Keratinocyte (primary cell): ENCODE data around the gene TUBB4B. TPM values are rescaled to one million over a fixed set of nuclear protein-coding genes. Genes with fewer than 3 reads are reported as not detected.

Experiments
- DNase-seq: peaks from one replicate; pipeline ENCODE4 v3.0.0-alpha.2; 2011; ENCODE audit warnings: low read depth, missing footprints, low spot score
- FAIRE-seq: peaks from 2 replicates; lab custom pipeline; 2011; peaks lifted over from hg19 to GRCh38; lab: Jason Lieb, UNC
- H2AFZ ChIP-seq: 2 replicates; pipeline ENCODE4 v1.6.0; 2012; ENCODE audit warnings: low read length, control low read depth, inconsistent platforms; ENCODE audit not compliant: control insufficient read depth
- H3K27ac ChIP-seq: 2 replicates; pipeline ENCODE4 v1.5.1; 2011; ENCODE audit warnings: low read length; ENCODE audit not compliant: control insufficient read depth, insufficient read depth
- H3K27me3 ChIP-seq: 3 replicates; pipeline ENCODE4 v1.6.0; 2011; ENCODE audit warnings: low read length; ENCODE audit not compliant: control insufficient read depth, insufficient read depth; ENCODE audit errors: extremely low read depth
- H3K36me3 ChIP-seq, 2 experiments: 2 replicates in 1 of 2; 3 replicates in 1 of 2; pipeline ENCODE4 v1.5.1; 2011; ENCODE audit warnings: low read length in 2 of 2, mild to moderate bottlenecking in 1 of 2; ENCODE audit not compliant: control insufficient read depth in 2 of 2, insufficient read depth in 2 of 2; ENCODE audit errors: extremely low read depth in 1 of 2
- H3K4me1 ChIP-seq: 3 replicates; pipeline ENCODE4 v1.5.1; 2011; ENCODE audit warnings: low read length; ENCODE audit not compliant: control insufficient read depth, insufficient read depth; ENCODE audit errors: extremely low read depth
- H3K4me2 ChIP-seq: 3 replicates; pipeline ENCODE4 v1.6.0; 2011; ENCODE audit warnings: low read depth, low read length; ENCODE audit not compliant: control insufficient read depth, insufficient read depth; ENCODE audit errors: extremely low read depth
- H3K4me3 ChIP-seq, 3 experiments: fragments of 200-600 bp in 1 of 3; sonication (generic) in 1 of 3; 2 replicates in 2 of 3; 3 replicates in 1 of 3; pipeline ENCODE4 v1.5.1; 2011 to 2016; ENCODE audit warnings: low read length in 3 of 3, mild to moderate bottlenecking in 3 of 3, control low read depth in 2 of 3, inconsistent platforms in 1 of 3, low read depth in 1 of 3, mixed read lengths in 1 of 3, mixed run types in 1 of 3, moderate library complexity in 1 of 3; ENCODE audit not compliant: control insufficient read depth in 2 of 3, insufficient read depth in 2 of 3; ENCODE audit errors: extremely low read depth in 1 of 3
- H3K79me2 ChIP-seq: 2 replicates; pipeline ENCODE4 v1.6.0; 2012; ENCODE audit warnings: low read length; ENCODE audit not compliant: control insufficient read depth, insufficient read depth
- H3K9ac ChIP-seq: 3 replicates; pipeline ENCODE4 v1.6.0; 2011; ENCODE audit warnings: low read length; ENCODE audit not compliant: control insufficient read depth, insufficient read depth; ENCODE audit errors: extremely low read depth
- H3K9me1 ChIP-seq: 3 replicates; pipeline ENCODE4 v1.6.0; 2011; ENCODE audit warnings: low read length; ENCODE audit not compliant: control insufficient read depth, insufficient read depth; ENCODE audit errors: extremely low read depth
- H3K9me3 ChIP-seq: 2 replicates; pipeline ENCODE4 v1.5.1; 2012; ENCODE audit warnings: low read depth, low read length; ENCODE audit not compliant: control insufficient read depth
- H4K20me1 ChIP-seq: 3 replicates; pipeline ENCODE4 v1.6.0; 2011; ENCODE audit warnings: low read length; ENCODE audit not compliant: control insufficient read depth, insufficient read depth; ENCODE audit errors: extremely low read depth
- EZH2 ChIP-seq: IDR thresholded peaks from one replicate; pipeline ENCODE4 v1.6.1; 2012; ENCODE audit warnings: inconsistent platforms, mild to moderate bottlenecking, low read length, moderate library complexity
- dilution Hi-C: fragments of 300-500 bp; cut with MboI; formaldehyde crosslinking; loops from one replicate; pipeline ENCODE4 v1.7.0; 2020; ENCODE audit warnings: low sequenced_read_pairs; ENCODE audit not compliant: extremely low pct_ligation_motif_present
- polyA plus RNA-seq, 5 experiments: library from polyadenylated mRNA; depleted of rRNA in 3 of 5; stranded (reverse) in 3 of 5; stranded (forward) in 1 of 5; unstranded in 1 of 5; fragments of >200 nt; gene quantifications; 1 replicate in 1 of 5; 2 replicates in 3 of 5; 3 replicates in 1 of 5; pipeline versions ENCODE4 v1.2.1 to v1.2.3, GENCODE V29; 2011 to 2012; ENCODE audit warnings: missing spikeins in 2 of 5, low read depth in 1 of 5, low replicate concordance in 1 of 5
- TF ChIP-seq, protein P1 (sequence below), 3 experiments: IDR thresholded peaks in 1 of 3; conservative IDR thresholded peaks in 1 of 3; optimal IDR thresholded peaks in 1 of 3; 2 replicates in 2 of 3; 3 replicates in 1 of 3; pipeline versions ENCODE3 to v1.5.1; 2011; ENCODE audit warnings: low read length in 3 of 3, mild to moderate bottlenecking in 3 of 3, moderate library complexity in 2 of 3, control low read depth in 1 of 3, inconsistent platforms in 1 of 3; ENCODE audit not compliant: insufficient read depth in 2 of 3; ENCODE audit errors: extremely low read depth in 1 of 3

Gene TUBB4B
- polyA plus RNA-seq, 1 donor (not counting 4 experiments of a cell fraction or from before 2014, with no cell fraction given), result 440 TPM

- H2AFZ ChIP-seq, result no peak overlapping the region
- no peak for FAIRE-seq
- peaks cover 3% of the 10 kb centered on the region for H3K9me1 ChIP-seq
- H3K36me3 ChIP-seq, result no peaks in the 10 kb centered on the region
- peaks cover 44% of the 10 kb centered on the region for H3K4me1 ChIP-seq
- dilution Hi-C loops, result no loop called here
- DNase-seq, result no peak
- TF ChIP-seq, protein P1, sequence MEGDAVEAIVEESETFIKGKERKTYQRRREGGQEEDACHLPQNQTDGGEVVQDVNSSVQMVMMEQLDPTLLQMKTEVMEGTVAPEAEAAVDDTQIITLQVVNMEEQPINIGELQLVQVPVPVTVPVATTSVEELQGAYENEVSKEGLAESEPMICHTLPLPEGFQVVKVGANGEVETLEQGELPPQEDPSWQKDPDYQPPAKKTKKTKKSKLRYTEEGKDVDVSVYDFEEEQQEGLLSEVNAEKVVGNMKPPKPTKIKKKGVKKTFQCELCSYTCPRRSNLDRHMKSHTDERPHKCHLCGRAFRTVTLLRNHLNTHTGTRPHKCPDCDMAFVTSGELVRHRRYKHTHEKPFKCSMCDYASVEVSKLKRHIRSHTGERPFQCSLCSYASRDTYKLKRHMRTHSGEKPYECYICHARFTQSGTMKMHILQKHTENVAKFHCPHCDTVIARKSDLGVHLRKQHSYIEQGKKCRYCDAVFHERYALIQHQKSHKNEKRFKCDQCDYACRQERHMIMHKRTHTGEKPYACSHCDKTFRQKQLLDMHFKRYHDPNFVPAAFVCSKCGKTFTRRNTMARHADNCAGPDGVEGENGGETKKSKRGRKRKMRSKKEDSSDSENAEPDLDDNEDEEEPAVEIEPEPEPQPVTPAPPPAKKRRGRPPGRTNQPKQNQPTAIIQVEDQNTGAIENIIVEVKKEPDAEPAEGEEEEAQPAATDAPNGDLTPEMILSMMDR (optimal IDR thresholded peaks at IDR 0.05 in 1 of 3, IDR thresholded peaks at IDR 0.05 in 1 of 3, conservative IDR thresholded peaks at IDR 0.05 in 1 of 3; ENCODE audit: extremely low read depth in 1 of 3, insufficient read depth in 2 of 3, low read length in 3 of 3), result no peak
- no peak for TF ChIP-seq EZH2
- peak overlapping the region in 2 of 3 experiments; percentile 25 to 32 for H3K4me3 ChIP-seq
- H4K20me1 ChIP-seq, result peaks cover 7% of the 10 kb centered on the region
- H3K9me3 ChIP-seq, result no peaks in the 10 kb centered on the region
- peaks cover 25% of the 10 kb centered on the region for H3K79me2 ChIP-seq
- no peaks in the 10 kb centered on the region for H3K27me3 ChIP-seq
- H3K9ac ChIP-seq, result no peak overlapping the region
- H3K27ac ChIP-seq, result no peak overlapping the region
- peak overlapping the region; percentile 41 for H3K4me2 ChIP-seq
These were observed 41.5 kb upstream of the TUBB4B start for GRCh38 chr9:137199411-137200121.

- peaks cover 5% of the 10 kb centered on the region for H4K20me1 ChIP-seq
- dilution Hi-C loops, result no loop called here
- no peaks in the 10 kb centered on the region for H3K36me3 ChIP-seq
- TF ChIP-seq, protein P1 (optimal IDR thresholded peaks at IDR 0.05 in 1 of 3, IDR thresholded peaks at IDR 0.05 in 1 of 3, conservative IDR thresholded peaks at IDR 0.05 in 1 of 3; ENCODE audit: extremely low read depth in 1 of 3, insufficient read depth in 2 of 3, low read length in 3 of 3), result no peak
- no peak for TF ChIP-seq EZH2
- peaks cover 38% of the 10 kb centered on the region for H3K4me1 ChIP-seq
- peaks cover 33% of the 10 kb centered on the region for H3K79me2 ChIP-seq
- peak within 1 kb of the TSS; percentile 71 for H2AFZ ChIP-seq
- H3K9me3 ChIP-seq, result no peaks in the 10 kb centered on the region
- peak within 1 kb of the TSS; percentile 47 for H3K27ac ChIP-seq
- H3K9me1 ChIP-seq, result no peaks in the 10 kb centered on the region
- H3K27me3 ChIP-seq, result no peaks in the 10 kb centered on the region
- H3K9ac ChIP-seq, result peak within 1 kb of the TSS; percentile 77
- H3K4me3 ChIP-seq, result peak within 1 kb of the TSS; percentile 64 to 81 (median 71)
- peak; percentile 94 for DNase-seq
- peak within 1 kb of the TSS; percentile 93 for H3K4me2 ChIP-seq
- peak; percentile 71 for FAIRE-seq
These were observed 40.5 kb upstream of the TUBB4B start, which contains the start of gene TPRN for GRCh38 chr9:137200311-137201204. Gene TPRN, minus strand, starts transcription at chr9:137200741. Its CDS starts 30 bp downstream, at chr9:137200711.
